ENCODE results near the gene FLNB. TPM values are rescaled to one million over a fixed set of nuclear protein-coding genes. Genes with fewer than 3 reads are reported as not detected.

FLNB gene
- total RNA-seq, 1 experiment from 2014 or later: 83.4 TPM

DNA sequence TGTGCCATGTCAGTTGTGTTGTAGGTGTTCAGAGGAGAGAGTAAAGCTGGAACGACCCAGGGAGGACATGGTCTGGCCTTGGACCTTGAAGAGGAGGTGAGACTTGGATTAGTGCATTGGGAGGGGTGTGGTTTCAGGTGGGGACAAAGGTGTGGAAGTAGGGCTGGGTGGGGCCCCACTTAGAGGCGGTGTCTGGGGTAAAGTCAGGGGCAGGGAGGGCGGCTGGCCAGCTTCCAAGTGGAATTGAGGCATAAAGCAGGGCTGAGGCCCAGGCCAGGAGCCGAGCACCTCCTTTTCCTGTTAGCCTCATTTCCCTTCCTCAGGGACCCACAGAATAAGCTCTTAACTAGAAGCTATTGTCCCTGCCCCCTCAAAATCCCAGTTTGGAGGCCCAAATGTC, 36.2 kb upstream of the FLNB start:
- H3K36me3 Mint-ChIP-seq (ENCODE audit: insufficient read depth in 1 of 3, low read depth in 3 of 3): no peaks in the 10 kb centered on the region; a peak in 1 of 7 replicates
- H3K27ac Mint-ChIP-seq: peak overlapping the region in 2 of 3 experiments; percentile 36 to 41; a peak in 4 of 7 replicates
- Histone ChIP-seq H4K91ac (ENCODE audit: insufficient read length, low read depth, low read length) (no peak overlapping the region), H3K9ac (ENCODE audit: extremely low read depth, insufficient read length, low read length) (no peak overlapping the region), H2BK20ac (ENCODE audit: low read depth, low read length, poor library complexity, severe bottlenecking) (no peak overlapping the region), H2BK120ac (ENCODE audit: low read depth, low read length, poor library complexity, severe bottlenecking) (no peak overlapping the region), H3K27ac (ENCODE audit: insufficient read length, low read depth, low read length) (no peak overlapping the region), H4K8ac (replicated peaks; ENCODE audit: insufficient read length, low read depth, low read length) (no peak overlapping the region), H4K20me1 (ENCODE audit: control insufficient read depth, insufficient read depth, insufficient read length) (no peaks in the 10 kb centered on the region), H3K4me2 (ENCODE audit: insufficient read depth, insufficient read length, low read length) (no peak overlapping the region), H4K5ac (ENCODE audit: insufficient read length, low read depth, low read length) (no peak overlapping the region), H3K9me3 (ENCODE audit: control insufficient read depth, low read depth, low read length) (no peaks in the 10 kb centered on the region), H2BK15ac (ENCODE audit: low read depth, low read length) (no peak overlapping the region), H2AFZ (ENCODE audit: low read length) (no peak overlapping the region), H2BK5ac (ENCODE audit: insufficient read length, low read length) (no peak overlapping the region), H3K56ac (ENCODE audit: insufficient read length, low read depth, low read length) (no peak overlapping the region), H3K27me3 (ENCODE audit: insufficient read depth, low read length) (no peaks in the 10 kb centered on the region), H2BK12ac (ENCODE audit: insufficient read length, low read depth, low read length) (no peak overlapping the region), H3K18ac (ENCODE audit: insufficient read length, low read depth, low read length) (no peak overlapping the region), H3K79me2 (ENCODE audit: insufficient read depth, low read length) (no peaks in the 10 kb centered on the region), H2AK5ac (ENCODE audit: insufficient read length, low read length) (no peak overlapping the region), H3K14ac (ENCODE audit: insufficient read depth, low read length) (no peak overlapping the region), H3K23ac (ENCODE audit: insufficient read length, low read depth, low read length) (no peak overlapping the region), H3K4ac (ENCODE audit: low read depth, low read length) (no peak overlapping the region), H3K79me1 (ENCODE audit: insufficient read depth, low read depth, low read length, poor library complexity, severe bottlenecking) (no peaks in the 10 kb centered on the region), H3K23me2 (ENCODE audit: insufficient read length, low read depth, low read length, poor library complexity, severe bottlenecking) (no peaks in the 10 kb centered on the region), H3K4me1 (ENCODE audit: insufficient read depth, low read length) (no peaks in the 10 kb centered on the region; the same call in 1 of the 2 replicates), H3T11ph (ENCODE audit: low read length) (no peak overlapping the region)
- H3K4me1 Mint-ChIP-seq: peaks cover 24 to 29% of the 10 kb centered on the region in 2 experiments
- TF ChIP-seq, protein P1, sequence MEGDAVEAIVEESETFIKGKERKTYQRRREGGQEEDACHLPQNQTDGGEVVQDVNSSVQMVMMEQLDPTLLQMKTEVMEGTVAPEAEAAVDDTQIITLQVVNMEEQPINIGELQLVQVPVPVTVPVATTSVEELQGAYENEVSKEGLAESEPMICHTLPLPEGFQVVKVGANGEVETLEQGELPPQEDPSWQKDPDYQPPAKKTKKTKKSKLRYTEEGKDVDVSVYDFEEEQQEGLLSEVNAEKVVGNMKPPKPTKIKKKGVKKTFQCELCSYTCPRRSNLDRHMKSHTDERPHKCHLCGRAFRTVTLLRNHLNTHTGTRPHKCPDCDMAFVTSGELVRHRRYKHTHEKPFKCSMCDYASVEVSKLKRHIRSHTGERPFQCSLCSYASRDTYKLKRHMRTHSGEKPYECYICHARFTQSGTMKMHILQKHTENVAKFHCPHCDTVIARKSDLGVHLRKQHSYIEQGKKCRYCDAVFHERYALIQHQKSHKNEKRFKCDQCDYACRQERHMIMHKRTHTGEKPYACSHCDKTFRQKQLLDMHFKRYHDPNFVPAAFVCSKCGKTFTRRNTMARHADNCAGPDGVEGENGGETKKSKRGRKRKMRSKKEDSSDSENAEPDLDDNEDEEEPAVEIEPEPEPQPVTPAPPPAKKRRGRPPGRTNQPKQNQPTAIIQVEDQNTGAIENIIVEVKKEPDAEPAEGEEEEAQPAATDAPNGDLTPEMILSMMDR (conservative IDR thresholded peaks at IDR 0.05): no peak
- no peak for DNase-seq
- H3K9me3 Mint-ChIP-seq: no peaks in the 10 kb centered on the region
- no peak overlapping the region; a peak in 1 of 5 replicates for H3K4me3 Mint-ChIP-seq
- whole genome bisulfite sequencing (ENCODE audit: extremely low coverage, insufficient read length, low lambda C conversion rate): no CpG with 5 or more reads among the region's 4 CpGs
- H3K27me3 Mint-ChIP-seq (ENCODE audit: low read depth): no peaks in the 10 kb centered on the region

Measured in H9 (cell line).